Stimulated activated CD8-positive, alpha-beta memory T cell treated with anti-CD3 and anti-CD28 coated beads, Interleukin-7, amount 100 ng/mL, for 24 hours (primary cell): Measurements from ENCODE around the gene RPL34.

ENCODE experiments used
- DNase-seq: peaks from one replicate; pipeline ENCODE4 v3.0.0-alpha.2; 2020; ENCODE audit warnings: low read depth

RPL34 gene

GRCh38 chr4:108624263-108625056 lies 4.1 kb downstream of the RPL34 start:
- no peak for DNase-seq

- no peak for DNase-seq
Observed at GRCh38 chr4:108626056-108626455, 5.7 kb downstream of the RPL34 start.

DNA sequence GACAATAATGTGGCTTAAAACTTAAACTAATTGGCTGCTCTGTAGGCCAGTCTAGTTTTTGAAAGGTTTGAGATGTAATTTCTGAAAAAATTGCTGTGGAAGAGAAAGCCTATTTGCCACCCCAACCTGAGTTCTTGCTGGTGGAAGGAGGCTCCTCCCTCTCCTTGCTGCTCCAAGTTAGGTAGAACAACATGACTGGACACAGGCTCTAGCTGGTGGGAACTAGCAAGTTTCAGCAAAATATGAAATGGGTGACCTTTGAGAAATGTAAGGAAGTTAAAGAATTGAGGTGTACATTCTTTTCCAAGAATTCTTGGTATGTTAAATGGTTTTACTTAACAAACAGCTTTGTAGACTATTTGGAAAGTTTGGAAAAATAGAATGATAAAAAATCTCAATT lies 8.0 kb downstream of the RPL34 start:
- no peak for DNase-seq

- DNase-seq: no peak
Observed at GRCh38 chr4:108635070-108635655, 14.8 kb downstream of the RPL34 start.

DNA sequence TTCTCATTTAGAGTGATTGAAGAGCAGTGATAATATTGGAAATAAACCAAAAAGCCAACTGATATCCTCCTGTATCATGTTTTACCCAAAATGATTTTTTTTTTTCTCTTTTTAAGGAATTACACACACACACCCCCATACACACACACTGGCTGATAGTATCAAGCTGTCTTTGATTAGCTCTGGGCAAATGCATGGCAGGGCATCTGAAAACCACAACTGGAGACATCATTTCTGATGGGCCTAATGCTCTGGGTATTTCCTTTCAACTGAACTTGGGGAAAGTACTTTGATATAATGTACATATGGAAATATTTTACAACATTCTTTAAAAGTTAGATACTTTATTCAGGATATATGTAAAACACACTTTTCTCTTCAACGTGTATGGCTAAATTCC lies 15.9 kb downstream of the RPL34 start:
- no peak for DNase-seq

DNA sequence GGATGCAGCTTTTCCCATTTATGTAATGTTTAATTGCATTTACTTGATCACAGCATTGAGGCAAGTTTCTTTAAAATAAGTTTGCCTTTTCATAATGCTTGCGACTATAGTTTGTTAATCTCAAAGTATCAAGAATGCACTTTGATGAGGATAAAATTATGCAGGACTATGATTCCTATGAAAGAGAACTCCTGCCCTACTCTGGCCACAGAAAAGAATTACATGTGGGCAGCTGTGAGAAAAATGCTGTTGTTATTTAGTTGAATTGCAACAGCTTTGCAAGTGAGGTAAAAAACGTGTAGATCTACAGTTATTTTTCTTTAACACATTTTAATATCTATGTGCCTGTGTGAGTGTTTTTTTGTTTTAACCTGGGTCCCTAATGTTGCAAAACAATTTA lies 17.5 kb downstream of the RPL34 start:
- DNase-seq: no peak

DNA sequence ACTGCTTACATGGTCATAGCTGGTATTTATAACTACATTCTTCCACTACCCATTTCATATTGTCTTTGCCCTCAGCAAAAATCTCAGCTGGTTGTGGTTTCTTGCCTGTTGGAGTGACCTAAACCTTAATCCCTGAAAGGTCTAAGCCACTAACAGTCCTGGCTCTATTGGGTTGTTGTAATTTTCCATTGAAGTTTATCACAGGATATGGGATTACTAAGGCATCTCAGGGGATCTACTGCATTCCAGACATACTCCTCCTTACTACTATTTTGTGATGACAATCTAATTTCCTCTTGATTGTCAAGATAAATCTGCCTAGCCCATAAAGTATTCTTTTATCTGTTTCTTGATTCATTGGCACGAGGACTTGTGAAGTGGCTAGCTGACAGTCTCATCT lies 23.9 kb downstream of the RPL34 start:
- no peak for DNase-seq

DNA sequence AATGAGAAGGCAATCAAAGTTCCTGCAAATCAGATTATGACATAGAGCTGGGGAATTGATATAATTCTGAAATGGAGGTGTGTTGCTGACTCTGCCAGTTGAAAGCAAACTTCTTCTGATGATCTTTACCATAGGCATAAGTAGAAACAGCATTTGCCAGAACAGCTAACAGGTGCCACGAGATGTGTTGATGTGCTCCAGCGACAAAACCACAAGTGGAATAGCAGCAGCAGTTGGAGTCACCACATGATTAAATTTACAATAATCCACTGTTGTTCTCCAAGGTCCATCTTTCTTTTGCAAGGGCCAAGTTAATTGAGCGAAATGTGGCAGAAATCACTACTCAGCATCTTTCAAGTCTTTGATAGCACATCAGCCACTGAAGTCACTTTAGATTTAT lies 26.3 kb downstream of the RPL34 start:
- DNase-seq: no peak

DNA sequence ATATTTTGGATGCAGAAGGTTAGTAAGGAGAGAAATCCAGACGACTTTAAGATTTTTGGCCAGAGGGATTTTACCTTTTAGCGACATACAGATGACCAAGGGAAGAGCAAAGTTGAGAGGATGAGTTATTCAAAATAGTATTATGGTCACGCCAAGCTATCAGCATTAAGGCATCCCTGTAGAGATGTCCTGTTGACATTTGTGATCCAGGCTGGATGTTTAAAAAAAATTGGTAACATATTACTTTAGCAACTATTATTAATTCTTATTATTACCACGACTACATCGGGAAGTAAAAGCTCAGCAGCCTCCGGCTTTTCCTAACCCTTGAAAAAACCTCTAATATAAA lies 29.5 kb downstream of the RPL34 start:
- DNase-seq: no peak

DNA sequence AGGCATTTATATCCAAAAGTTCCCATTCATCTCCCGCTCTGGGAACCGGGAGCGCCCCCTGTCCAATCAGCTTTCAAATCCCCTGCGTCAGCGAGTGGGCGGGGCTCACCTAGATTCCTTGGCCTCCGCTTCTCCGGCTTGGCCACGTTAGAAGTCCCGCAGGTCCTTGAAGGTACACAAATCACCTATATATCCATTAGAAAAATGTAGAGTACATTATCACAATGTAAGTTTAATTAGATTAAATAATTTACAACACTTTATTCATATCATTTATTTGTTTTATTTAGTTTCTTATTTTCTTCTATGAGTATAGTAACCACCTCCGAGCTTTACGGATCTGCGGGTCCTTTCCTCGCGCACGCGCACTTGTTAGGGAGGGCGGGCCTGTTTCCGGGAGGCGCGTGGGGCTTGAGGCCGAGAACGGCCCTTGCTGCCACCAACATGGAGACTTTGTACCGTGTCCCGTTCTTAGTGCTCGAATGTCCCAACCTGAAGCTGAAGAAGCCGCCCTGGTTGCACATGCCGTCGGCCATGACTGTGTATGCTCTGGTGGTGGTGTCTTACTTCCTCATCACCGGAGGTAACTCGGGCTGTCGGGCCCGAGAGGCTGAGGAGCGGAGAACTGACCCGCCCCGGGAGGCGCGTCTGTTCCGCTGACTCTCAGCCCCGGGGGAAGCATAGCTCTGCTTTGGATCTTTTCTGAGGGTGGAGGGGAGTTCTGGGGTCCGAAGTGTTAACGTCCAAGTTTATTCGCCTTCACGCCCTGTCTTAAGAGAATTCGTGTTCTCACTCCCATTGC lies 30.0 kb downstream of the RPL34 start, which contains the start of gene OSTC:
Gene OSTC, plus strand, starts transcription at position 388 of the 802 bp plus-strand sequence. Its CDS starts 57 bp downstream, at position 445.
- DNase-seq: peak; percentile 91

GRCh38 chr4:108651014-108651791 lies 30.8 kb downstream of the RPL34 start:
- DNase-seq: no peak

- no peak for DNase-seq
Observed at GRCh38 chr4:108662629-108663028, 42.3 kb downstream of the RPL34 start.

- no peak for DNase-seq
Observed at GRCh38 chr4:108674356-108674977, 54.1 kb downstream of the RPL34 start.
